Activated T-cell treated with anti-CD3 and anti-CD28 coated beads for 1 hour (primary cell): Measurements from ENCODE around the gene ASIC2.

Source experiments
- DNase-seq: peaks from one replicate; pipeline ENCODE4 v3.0.0-alpha.2; 2020; ENCODE audit warnings: low read depth

Gene ASIC2

GRCh38 chr17:33204156-33204555 lies 88.9 kb downstream of the ASIC2 start:
- DNase-seq, result no peak

- no peak for DNase-seq
These were observed 90.1 kb downstream of the ASIC2 start for GRCh38 chr17:33202796-33203495.

- DNase-seq, result no peak
These were observed 91.1 kb downstream of the ASIC2 start for GRCh38 chr17:33202021-33202420.

GRCh38 chr17:33201283-33201682 lies 91.8 kb downstream of the ASIC2 start:
- DNase-seq, result no peak

GRCh38 chr17:33200587-33200986 lies 92.5 kb downstream of the ASIC2 start:
- no peak for DNase-seq

- DNase-seq, result no peak
These were observed 93.3 kb downstream of the ASIC2 start for GRCh38 chr17:33199571-33200510.

GRCh38 chr17:33198954-33199353 lies 94.1 kb downstream of the ASIC2 start:
- DNase-seq, result no peak

GRCh38 chr17:33197342-33197741 lies 95.8 kb downstream of the ASIC2 start:
- DNase-seq, result no peak

- no peak for DNase-seq
These were observed 96.2 kb downstream of the ASIC2 start for GRCh38 chr17:33196883-33197282.

- DNase-seq, result no peak
These were observed 99.9 kb downstream of the ASIC2 start for GRCh38 chr17:33192951-33193911.

GRCh38 chr17:33183487-33184026 lies 109.5 kb downstream of the ASIC2 start:
- no peak for DNase-seq

- no peak for DNase-seq
These were observed 113.9 kb downstream of the ASIC2 start for GRCh38 chr17:33179151-33179550.

- DNase-seq, result no peak
These were observed 114.4 kb downstream of the ASIC2 start for GRCh38 chr17:33178681-33179080.

- DNase-seq, result no peak
These were observed 117.5 kb downstream of the ASIC2 start for GRCh38 chr17:33175562-33175961.

GRCh38 chr17:33171931-33172330 lies 121.2 kb downstream of the ASIC2 start:
- DNase-seq, result no peak

- DNase-seq, result no peak
These were observed 123.4 kb downstream of the ASIC2 start for GRCh38 chr17:33169580-33170285.

- DNase-seq, result no peak
These were observed 125.4 kb downstream of the ASIC2 start for GRCh38 chr17:33167736-33168135.

GRCh38 chr17:33166472-33166871 lies 126.6 kb downstream of the ASIC2 start:
- DNase-seq, result no peak

GRCh38 chr17:33164169-33164881 lies 128.8 kb downstream of the ASIC2 start:
- DNase-seq, result no peak

GRCh38 chr17:33163533-33164168 lies 129.4 kb downstream of the ASIC2 start:
- DNase-seq, result no peak
